ENCODE results near the gene TBC1D5. TPM values are rescaled to one million over a fixed set of nuclear protein-coding genes. Genes with fewer than 3 reads are reported as not detected.

The TBC1D5 gene
- total RNA-seq, 2 donors from 2014 or later = 46.8 to 71.1 TPM

GRCh38 chr3:17765819-17766472 lies 23.5 kb upstream of the TBC1D5 start:
- H3K27ac ChIP-seq = no peak overlapping the region
- WGBS, 2 donors = 78 to 90% methylated on average over 9 of the region's 9 CpGs
- no peaks in the 10 kb centered on the region for H3K4me1 ChIP-seq
- intact Hi-C loops (cut with DNase I) = no loop called here
- ATAC-seq (no peak), DNase-seq (no peak)
- no peaks in the 10 kb centered on the region for H3K36me3 ChIP-seq (replicated peaks in 1 of 2; ENCODE audit: insufficient read depth in 1 of 2, low read depth in 2 of 2)
- TF ChIP-seq CTCF (IDR thresholded peaks at IDR 0.05) (no peak), POLR2A (IDR thresholded peaks at IDR 0.05) (no peak)
- H3K4me3 ChIP-seq = no peak overlapping the region
- no peaks in the 10 kb centered on the region for H3K27me3 ChIP-seq
- no peaks in the 10 kb centered on the region for H3K9me3 ChIP-seq

- Histone ChIP-seq H3K9me3 (no peaks in the 10 kb centered on the region), H3K27me3 (no peaks in the 10 kb centered on the region), H3K4me1 (no peaks in the 10 kb centered on the region), H3K4me3 (no peak overlapping the region), H3K27ac (no peak overlapping the region), H3K36me3 (replicated peaks in 1 of 2; ENCODE audit: insufficient read depth in 1 of 2, low read depth in 2 of 2) (no peaks in the 10 kb centered on the region)
- TF ChIP-seq POLR2A (IDR thresholded peaks at IDR 0.05) (no peak), CTCF (IDR thresholded peaks at IDR 0.05) (no peak)
- WGBS, 2 donors = 88 to 93% methylated on average over 5 of the region's 5 CpGs
- DNase-seq = no peak
- intact Hi-C loops (cut with DNase I) = no loop called here
- no peak for ATAC-seq
Measured at GRCh38 chr3:17761563-17761962, 19.1 kb upstream of the TBC1D5 start.

- Histone ChIP-seq H3K27me3 (no peaks in the 10 kb centered on the region), H3K4me3 (no peak overlapping the region), H3K4me1 (no peaks in the 10 kb centered on the region), H3K27ac (no peak overlapping the region), H3K9me3 (no peaks in the 10 kb centered on the region), H3K36me3 (replicated peaks in 1 of 2; ENCODE audit: insufficient read depth in 1 of 2, low read depth in 2 of 2) (no peaks in the 10 kb centered on the region)
- ATAC-seq (no peak), DNase-seq (no peak)
- intact Hi-C loops (cut with DNase I) = no loop called here
- TF ChIP-seq POLR2A (IDR thresholded peaks at IDR 0.05) (no peak), CTCF (IDR thresholded peaks at IDR 0.05) (no peak)
- WGBS, 2 donors = 64 to 71% methylated on average over 4 of the region's 4 CpGs
Measured at GRCh38 chr3:17759901-17760300, 17.5 kb upstream of the TBC1D5 start.

GRCh38 chr3:17755836-17756235 lies 13.4 kb upstream of the TBC1D5 start:
- TF ChIP-seq POLR2A (IDR thresholded peaks at IDR 0.05) = no peak
- no peak for TF ChIP-seq CTCF (IDR thresholded peaks at IDR 0.05)
- no peak for DNase-seq
- Histone ChIP-seq H3K27me3 (no peaks in the 10 kb centered on the region), H3K4me3 (no peak overlapping the region), H3K36me3 (replicated peaks in 1 of 2; ENCODE audit: insufficient read depth in 1 of 2, low read depth in 2 of 2) (no peaks in the 10 kb centered on the region), H3K4me1 (peaks cover 16% of the 10 kb centered on the region), H3K9me3 (no peaks in the 10 kb centered on the region), H3K27ac (no peak overlapping the region)
- ATAC-seq = no peak
- 87 to 88% methylated on average over 1 of the region's 1 CpG for WGBS, 2 donors
- intact Hi-C loops (cut with DNase I) = no loop called here

- Histone ChIP-seq H3K27ac (peak overlapping the region in 1 of 4 donors; percentile 48), H3K4me3 (no peak overlapping the region), H3K9me3 (no peaks in the 10 kb centered on the region), H3K27me3 (no peaks in the 10 kb centered on the region), H3K4me1 (peaks cover 16% of the 10 kb centered on the region), H3K36me3 (replicated peaks in 1 of 2; ENCODE audit: insufficient read depth in 1 of 2, low read depth in 2 of 2) (no peaks in the 10 kb centered on the region)
- ATAC-seq (peak; percentile 81), DNase-seq (no peak)
- intact Hi-C loops (cut with DNase I) = no loop called here
- 24 to 38% methylated on average over 1 of the region's 1 CpG for WGBS, 2 donors
- TF ChIP-seq POLR2A (IDR thresholded peaks at IDR 0.05) = no peak
- TF ChIP-seq CTCF (IDR thresholded peaks at IDR 0.05) = no peak
Measured at GRCh38 chr3:17753632-17753992, 11.2 kb upstream of the TBC1D5 start.
